HL-60 (cell line): Measurements from ENCODE around the gene SIL1.

Experiments
- CTCF ChIP-seq: IDR thresholded peaks from one replicate; pipeline ENCODE4 v1.5.1; 2011; ENCODE audit warnings: low read length, control low read depth, inconsistent platforms; ENCODE audit not compliant: insufficient read depth
- GABPA ChIP-seq: IDR thresholded peaks from 2 replicates; pipeline ENCODE4 v1.6.1; 2012; ENCODE audit warnings: low read depth
- POLR2AphosphoS5 ChIP-seq: IDR thresholded peaks from 2 replicates; pipeline ENCODE4 v1.6.1; 2012; ENCODE audit warnings: low read depth
- REST ChIP-seq: IDR thresholded peaks from 2 replicates; pipeline ENCODE4 v1.6.1; 2012; ENCODE audit warnings: low read depth; ENCODE audit not compliant: insufficient replicate concordance
- SPI1 ChIP-seq: IDR thresholded peaks from 2 replicates; pipeline ENCODE4 v1.6.1; 2012; ENCODE audit warnings: low read depth, mild to moderate bottlenecking, borderline replicate concordance

GRCh38 chr5:139082813-139083498 lies 115.2 kb downstream of the SIL1 start:
- no peak for TF ChIP-seq CTCF
- no peak for TF ChIP-seq POLR2AphosphoS5
- no peak for TF ChIP-seq GABPA
- TF ChIP-seq REST, result no peak
- TF ChIP-seq SPI1, result no peak
